GM12801 (cell line): ENCODE measurements around the gene TNFRSF19.

ENCODE experiments used
- TF ChIP-seq, protein P1 (sequence below): IDR thresholded peaks from one replicate; pipeline ENCODE4 v1.5.1; 2011; ENCODE audit warnings: control low read depth; ENCODE audit not compliant: insufficient read length; ENCODE audit errors: extremely low read depth

Gene TNFRSF19, protein sequence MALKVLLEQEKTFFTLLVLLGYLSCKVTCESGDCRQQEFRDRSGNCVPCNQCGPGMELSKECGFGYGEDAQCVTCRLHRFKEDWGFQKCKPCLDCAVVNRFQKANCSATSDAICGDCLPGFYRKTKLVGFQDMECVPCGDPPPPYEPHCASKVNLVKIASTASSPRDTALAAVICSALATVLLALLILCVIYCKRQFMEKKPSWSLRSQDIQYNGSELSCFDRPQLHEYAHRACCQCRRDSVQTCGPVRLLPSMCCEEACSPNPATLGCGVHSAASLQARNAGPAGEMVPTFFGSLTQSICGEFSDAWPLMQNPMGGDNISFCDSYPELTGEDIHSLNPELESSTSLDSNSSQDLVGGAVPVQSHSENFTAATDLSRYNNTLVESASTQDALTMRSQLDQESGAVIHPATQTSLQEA

DNA sequence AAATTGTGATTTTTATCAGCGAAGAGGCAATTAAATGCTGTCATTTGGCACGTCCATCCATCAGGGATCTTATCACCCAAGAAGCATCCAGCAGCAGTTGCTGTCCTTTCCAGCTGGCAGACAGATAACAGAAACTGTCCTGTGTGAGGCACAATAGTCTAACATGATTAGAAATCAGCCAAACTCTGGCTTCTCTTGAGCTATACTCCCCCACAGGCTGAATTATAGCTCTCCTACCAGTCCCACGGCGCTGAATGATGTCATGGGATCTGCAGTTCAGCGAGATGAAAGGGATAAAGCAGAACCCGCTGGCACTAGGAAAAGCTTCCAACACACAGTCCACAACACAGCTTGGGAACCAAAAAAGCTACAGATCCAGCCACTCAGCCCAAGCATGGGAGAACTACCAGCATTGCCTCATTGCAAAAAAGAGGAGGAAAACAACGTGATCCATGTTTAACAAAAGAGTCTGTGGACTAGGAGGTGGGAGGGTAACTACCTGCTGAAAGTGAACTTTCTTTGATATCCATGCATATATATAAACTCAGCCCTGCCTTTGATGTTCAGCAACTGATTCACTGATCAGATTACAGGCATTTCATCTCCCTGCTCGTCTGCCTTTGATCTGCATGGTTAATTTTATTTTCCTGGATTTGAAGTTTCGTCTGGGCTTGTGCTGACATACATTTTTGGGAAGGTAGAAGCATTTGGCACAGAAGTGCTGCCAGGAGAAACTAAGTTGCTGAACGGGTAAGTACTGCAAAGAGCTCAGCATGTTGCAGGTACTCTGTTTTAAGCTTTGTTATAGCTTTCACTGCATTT is at the start of gene TNFRSF19:
TNFRSF19 (plus strand) TSS at position 314 of the 822 bp plus-strand sequence. CDS start 19,772 bp downstream, outside the sequence.
- TF ChIP-seq, protein P1, sequence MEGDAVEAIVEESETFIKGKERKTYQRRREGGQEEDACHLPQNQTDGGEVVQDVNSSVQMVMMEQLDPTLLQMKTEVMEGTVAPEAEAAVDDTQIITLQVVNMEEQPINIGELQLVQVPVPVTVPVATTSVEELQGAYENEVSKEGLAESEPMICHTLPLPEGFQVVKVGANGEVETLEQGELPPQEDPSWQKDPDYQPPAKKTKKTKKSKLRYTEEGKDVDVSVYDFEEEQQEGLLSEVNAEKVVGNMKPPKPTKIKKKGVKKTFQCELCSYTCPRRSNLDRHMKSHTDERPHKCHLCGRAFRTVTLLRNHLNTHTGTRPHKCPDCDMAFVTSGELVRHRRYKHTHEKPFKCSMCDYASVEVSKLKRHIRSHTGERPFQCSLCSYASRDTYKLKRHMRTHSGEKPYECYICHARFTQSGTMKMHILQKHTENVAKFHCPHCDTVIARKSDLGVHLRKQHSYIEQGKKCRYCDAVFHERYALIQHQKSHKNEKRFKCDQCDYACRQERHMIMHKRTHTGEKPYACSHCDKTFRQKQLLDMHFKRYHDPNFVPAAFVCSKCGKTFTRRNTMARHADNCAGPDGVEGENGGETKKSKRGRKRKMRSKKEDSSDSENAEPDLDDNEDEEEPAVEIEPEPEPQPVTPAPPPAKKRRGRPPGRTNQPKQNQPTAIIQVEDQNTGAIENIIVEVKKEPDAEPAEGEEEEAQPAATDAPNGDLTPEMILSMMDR, result no peak

DNA sequence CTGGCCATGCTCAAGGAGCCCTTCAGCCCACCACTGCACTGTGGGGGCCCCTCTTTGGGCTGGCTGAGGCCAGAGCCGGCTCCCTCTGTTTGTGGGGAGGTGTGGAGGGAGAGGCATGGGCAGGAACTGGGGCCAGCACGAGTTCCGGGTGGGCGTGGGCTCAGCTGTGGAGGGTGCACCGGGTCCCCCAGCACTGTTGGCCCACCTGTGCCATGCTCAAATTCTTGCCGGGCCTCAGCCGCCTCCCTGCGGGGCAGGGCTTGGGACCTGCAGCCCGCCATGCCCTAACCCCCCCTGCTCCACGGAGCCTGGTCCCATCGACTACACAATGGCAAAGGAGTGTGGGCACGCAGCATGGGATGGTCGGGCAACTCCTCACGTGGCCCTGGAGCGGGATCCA is 38.8 kb upstream of the TNFRSF19 start:
- TF ChIP-seq, protein P1, result no peak

DNA sequence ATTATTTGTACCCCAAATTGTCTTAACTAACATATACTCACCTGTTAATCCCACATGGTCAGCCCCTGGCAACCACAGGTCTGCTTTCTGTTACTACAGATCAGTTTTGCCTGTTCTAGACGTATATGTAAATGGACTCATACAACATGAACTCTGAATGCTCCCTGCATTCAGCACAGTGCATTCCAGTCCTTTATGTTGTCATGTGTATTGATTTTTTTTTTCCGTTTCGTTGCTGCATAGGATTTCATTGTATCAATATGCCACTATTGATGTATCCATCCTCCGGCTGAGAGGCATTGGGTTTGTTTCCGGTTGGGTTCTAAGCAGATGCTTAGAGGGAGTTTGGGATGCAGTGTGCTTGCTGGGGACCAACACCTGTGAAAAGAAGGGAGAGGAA is 36.1 kb upstream of the TNFRSF19 start:
- TF ChIP-seq, protein P1, result no peak

DNA sequence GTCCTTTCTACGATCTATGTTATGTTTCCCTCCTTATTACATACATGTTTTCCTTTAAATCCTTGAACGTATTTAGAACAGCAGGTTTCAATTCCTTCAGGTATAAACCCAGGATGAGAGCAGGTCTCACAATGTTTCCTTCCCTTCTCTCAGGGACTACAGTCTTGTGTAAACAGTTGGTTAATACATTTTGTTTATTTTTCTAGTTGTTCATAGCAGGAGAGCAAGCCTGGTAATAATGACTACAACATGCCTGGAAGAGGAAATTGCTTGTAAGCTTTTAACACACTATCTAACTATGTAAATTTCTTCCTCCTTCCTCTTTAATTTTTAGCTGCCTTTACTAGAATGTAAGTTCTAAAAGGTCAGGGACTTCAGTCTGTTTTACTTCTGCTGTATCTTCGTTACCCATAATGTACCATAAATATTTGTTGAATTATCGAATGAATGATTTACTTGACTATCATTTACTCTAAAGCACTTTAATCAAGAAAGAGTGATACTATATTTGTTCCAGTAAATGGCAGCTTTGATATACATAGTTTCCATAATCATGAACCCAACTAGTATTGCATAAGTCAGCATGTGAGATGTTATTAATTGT is 28.9 kb upstream of the TNFRSF19 start:
- TF ChIP-seq, protein P1, result no peak

DNA sequence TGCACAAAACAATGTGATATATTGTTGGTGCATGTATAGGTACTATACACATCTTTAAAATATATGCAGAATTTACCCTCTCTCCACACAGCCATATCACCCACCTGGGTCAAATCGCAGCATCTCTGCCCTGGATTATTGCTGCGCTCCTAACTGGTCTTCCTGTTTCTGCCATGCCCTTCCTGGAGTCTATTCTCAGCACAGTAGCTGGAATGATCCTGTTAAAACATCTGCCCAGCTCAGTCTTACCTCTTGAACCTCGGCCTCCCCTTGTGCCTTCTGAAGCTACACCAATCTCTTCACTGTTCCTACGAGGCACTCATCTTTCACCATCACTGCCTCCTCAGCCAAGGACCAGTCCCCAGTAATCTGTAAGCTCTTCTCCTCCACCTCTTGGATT is 25.5 kb upstream of the TNFRSF19 start:
- TF ChIP-seq, protein P1, result no peak

DNA sequence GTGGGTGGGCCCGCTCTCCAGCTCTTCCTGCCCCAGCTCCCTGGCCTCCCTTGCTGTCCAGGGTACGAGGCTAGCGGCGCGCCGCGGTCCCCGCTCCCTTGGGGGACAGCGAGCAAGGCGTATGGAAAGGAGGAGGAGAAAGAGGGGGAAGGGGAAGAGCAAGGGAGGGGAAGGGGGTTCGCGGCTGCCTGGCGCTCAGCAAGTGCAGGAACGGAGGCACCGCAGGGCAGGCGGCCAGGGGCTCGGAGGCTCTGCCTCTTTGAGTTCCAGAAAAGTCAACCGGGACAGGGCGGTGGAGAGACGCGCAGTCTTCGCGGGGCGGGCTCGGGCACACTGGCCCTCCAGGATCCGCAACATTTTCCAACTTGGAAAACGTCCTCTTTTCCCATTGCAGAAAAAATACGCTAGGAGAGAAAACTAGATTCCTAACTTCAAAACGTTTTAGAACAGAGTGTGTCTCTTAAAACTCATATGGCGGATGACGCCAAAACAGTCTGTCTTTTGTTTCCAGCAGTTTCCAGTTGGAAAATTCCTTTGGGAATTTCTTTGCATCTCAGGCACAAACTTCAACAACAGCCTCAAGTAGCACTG is 23.1 kb upstream of the TNFRSF19 start:
- TF ChIP-seq, protein P1, result no peak

DNA sequence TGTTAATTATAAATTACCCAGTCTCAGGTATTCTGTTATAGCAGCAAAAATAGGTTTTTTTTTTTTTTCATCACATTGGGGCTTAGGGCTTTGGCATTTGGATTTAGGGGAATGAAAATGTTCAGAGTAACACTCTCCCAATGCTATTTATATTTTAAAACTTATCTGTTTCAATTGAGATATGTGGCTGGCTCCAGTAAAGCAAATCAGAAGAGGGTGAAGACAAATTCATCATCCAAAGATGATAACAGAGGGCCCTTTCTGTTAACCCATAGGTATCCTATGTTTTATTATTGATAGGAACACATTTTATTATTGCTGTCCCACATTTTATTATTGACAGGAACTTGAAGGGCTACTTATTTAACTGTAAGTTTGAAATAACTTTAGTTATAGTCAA is 20.5 kb upstream of the TNFRSF19 start:
- TF ChIP-seq, protein P1, result no peak
